ENCODE data around the gene FAM32A.

DNA sequence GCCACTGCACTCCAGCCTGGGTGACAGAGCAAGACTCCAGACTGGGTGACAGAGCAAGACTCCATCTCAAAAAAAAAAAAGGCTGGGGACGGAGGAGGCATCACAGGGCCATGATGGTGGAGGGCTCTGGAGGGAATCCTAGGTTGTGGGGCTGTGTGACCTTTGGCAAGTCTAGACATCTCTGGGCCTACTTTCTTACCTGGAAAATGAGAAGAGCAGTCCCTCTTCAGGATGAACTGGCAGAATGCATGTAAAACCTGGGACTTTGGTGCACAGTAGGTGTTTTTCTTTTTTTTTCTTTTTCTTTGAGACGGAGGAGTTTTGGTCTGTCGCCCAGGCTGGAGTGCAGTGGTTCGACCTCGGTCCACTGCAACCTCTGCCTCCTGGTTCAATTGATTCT is 25.6 kb upstream of the FAM32A start:
- TF ChIP-seq, protein P1, sequence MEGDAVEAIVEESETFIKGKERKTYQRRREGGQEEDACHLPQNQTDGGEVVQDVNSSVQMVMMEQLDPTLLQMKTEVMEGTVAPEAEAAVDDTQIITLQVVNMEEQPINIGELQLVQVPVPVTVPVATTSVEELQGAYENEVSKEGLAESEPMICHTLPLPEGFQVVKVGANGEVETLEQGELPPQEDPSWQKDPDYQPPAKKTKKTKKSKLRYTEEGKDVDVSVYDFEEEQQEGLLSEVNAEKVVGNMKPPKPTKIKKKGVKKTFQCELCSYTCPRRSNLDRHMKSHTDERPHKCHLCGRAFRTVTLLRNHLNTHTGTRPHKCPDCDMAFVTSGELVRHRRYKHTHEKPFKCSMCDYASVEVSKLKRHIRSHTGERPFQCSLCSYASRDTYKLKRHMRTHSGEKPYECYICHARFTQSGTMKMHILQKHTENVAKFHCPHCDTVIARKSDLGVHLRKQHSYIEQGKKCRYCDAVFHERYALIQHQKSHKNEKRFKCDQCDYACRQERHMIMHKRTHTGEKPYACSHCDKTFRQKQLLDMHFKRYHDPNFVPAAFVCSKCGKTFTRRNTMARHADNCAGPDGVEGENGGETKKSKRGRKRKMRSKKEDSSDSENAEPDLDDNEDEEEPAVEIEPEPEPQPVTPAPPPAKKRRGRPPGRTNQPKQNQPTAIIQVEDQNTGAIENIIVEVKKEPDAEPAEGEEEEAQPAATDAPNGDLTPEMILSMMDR (IDR thresholded peaks at IDR 0.05) = no peak
- no peak for TF ChIP-seq POLR2A (IDR thresholded peaks at IDR 0.05)

All from adrenal gland (tissue), 5 donors.